PC-3 (cell line): ENCODE results near the gene CRYZL1.

Source experiments
- EZH2phosphoT487 ChIP-seq: fragments of 300-600 bp; sonication (generic); IDR thresholded peaks from 2 replicates; pipeline ENCODE4 v1.6.1; 2018; ENCODE audit warnings: mild to moderate bottlenecking, antibody characterized with exemption, low read length, borderline replicate concordance
- TF ChIP-seq, protein P1 (sequence below): fragments of 300-600 bp; sonication (generic); conservative IDR thresholded peaks from 2 replicates; pipeline ENCODE4 v1.5.1; 2017; ENCODE audit warnings: antibody characterized with exemption, low read depth, mild to moderate bottlenecking, low read length

DNA sequence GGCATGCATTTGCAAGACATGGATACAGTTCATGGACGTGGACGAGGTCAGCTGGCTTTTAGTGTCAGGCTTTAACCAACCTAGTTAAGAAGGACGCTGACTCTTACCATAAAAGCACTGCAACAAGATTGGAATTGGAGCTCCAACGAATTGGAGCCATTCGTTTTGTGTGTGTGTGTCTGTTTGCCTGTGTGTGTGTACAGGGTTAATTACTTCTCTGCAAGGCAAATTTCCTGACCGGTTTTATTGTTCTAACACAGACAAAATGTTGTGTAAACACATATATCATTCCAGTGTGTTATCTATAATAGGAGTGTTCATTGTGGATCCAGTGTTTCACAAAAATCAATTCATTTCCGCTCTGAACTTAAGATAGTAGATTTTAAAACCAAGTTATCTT, 8.7 kb upstream of the CRYZL1 start:
- TF ChIP-seq, protein P1, sequence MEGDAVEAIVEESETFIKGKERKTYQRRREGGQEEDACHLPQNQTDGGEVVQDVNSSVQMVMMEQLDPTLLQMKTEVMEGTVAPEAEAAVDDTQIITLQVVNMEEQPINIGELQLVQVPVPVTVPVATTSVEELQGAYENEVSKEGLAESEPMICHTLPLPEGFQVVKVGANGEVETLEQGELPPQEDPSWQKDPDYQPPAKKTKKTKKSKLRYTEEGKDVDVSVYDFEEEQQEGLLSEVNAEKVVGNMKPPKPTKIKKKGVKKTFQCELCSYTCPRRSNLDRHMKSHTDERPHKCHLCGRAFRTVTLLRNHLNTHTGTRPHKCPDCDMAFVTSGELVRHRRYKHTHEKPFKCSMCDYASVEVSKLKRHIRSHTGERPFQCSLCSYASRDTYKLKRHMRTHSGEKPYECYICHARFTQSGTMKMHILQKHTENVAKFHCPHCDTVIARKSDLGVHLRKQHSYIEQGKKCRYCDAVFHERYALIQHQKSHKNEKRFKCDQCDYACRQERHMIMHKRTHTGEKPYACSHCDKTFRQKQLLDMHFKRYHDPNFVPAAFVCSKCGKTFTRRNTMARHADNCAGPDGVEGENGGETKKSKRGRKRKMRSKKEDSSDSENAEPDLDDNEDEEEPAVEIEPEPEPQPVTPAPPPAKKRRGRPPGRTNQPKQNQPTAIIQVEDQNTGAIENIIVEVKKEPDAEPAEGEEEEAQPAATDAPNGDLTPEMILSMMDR = no peak
- TF ChIP-seq EZH2phosphoT487 = no peak
